H4 (cell line): Measurements from ENCODE around the gene PRPSAP1. TPM values are rescaled to one million over a fixed set of nuclear protein-coding genes. Genes with fewer than 3 reads are reported as not detected.

Experiments
- DNase-seq: peaks from one replicate; pipeline ENCODE4 v3.0.0-alpha.2; 2015; ENCODE audit warnings: low spot score
- total RNA-seq: library from RNA; depleted of rRNA; stranded (reverse); fragments of >200 nt; shearing (Covaris generic); gene quantifications from 2 replicates; pipeline ENCODE4 v1.2.3, GENCODE V29; 2014

The PRPSAP1 gene
- total RNA-seq, 1 experiment from 2014 or later = 49.7 TPM

DNA sequence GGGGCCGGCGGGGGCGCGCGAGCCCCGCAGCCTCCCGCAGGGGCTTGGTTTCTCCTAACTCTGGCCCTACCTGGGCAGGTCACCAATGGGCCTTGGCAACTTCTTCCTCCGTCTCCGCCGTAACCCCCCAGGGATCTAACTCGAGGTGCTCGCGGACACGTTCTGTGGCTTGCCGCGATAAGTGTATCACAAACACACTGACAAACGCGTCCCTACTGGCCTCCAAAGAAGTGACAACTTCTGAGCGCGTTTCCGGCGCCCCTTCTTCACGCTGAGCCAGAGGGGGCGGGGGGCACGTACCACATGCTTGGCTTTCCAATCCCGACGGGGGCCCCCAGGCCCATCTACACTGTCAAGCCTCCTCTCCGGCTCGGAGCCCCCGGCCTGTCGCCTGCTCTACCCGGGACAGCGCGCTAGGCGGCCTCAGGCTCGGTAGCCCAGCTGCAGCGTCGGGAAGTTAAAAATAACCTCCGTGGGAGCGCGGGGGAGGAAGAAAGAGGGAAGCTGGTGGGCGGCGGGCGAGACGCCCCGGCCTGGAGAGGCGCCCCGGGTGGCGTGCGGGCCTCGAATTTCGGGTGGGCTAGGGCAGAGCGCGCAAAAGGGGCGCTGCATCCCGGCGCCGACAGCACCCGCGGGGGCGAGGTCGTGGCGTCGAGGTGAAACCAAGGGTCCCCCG is 30.0 kb upstream of the PRPSAP1 start:
- DNase-seq = no peak

DNA sequence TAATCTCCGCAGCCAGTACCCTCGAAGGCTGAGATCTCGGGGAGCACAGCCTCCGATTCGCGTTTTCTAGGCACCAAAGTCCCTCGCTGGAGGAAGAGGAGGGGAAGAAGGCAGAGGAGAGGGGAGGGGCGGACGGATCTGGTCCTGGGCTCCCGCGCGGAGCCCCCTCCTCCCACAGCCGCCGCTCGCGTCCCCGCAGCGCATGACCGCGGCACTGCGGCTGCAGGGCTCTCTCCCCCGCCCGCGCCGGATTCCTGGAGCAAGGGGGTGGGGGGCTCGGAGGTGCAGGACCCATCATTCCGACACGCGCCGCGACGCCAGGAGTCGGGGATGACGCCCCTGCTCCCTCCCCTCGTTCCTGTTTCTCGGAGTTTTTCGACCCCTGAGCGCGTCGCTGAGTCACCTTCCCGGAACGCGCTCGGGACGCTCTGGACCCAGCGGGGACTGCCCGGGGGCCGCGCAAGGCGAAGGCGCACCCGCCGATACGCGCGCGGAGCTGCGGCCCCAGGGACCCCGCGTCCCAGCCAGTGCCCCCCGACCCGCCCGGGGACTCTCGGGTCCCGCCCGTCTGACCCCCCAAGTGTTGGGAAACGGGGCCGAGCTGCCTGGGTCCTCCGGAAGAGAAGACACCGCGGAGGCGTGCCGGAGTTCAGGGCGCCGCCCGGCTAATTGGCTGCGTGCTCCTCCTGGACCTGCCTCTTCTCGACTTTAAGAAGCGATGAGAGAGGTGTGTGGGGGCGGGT is 29.3 kb upstream of the PRPSAP1 start:
- DNase-seq = no peak

DNA sequence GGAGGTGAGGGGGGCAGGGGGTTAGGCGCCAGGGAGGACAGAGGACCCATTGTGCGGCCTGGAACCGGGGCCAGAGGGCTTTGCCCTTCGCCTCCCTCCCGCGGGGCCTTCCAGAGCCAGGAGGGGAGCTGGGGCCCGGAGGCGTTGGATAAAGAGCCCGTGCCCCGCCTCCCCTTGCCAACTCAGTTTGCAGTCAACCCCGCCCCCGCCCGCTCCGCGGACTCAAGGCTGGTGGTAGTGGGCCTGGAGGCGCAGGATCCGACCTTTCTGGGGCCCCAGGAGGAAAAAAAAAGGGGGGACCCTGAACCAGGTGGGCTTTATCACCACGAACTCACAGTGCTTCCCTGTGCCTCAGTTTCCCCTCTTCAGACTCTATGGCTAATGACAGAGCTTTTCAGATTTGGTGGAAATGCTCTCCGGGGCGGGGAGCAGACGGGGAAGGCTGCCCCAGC is 28.7 kb upstream of the PRPSAP1 start:
- DNase-seq = no peak

DNA sequence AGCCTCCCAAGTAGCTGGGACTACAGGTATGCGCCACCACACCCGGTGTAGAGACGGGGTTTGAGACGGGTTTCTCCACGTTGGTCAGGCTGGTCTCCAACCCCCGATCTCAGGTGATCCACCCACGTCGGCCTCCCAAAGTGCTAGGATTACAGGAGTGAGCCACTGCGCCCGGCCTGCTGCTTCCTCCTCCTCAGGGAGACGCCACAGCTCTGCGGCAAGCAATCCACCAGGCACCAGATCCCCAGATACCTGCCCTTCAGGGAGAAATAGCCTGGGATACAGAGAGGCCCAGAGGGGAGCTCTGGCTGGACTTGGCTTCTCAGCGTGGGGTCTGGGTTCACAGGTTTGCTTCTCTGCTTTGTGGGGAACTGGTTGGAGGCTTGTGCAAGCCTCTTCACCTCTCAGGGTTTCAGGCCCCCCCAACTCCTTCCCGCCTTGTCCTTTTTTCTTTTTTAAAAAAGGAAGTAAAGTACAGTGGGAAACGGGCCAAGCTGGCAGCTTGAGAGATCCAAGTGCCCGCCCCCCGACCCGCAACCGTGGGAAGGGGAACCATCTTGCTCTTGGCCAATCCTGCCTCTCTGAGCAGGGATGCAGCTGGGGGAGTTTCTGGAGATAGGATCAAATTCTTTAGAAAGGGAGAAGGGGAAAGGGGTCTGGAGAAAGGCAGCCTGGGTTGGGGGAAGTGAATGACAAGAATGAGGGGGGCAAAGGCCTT is 28.1 kb upstream of the PRPSAP1 start:
- no peak for DNase-seq

DNA sequence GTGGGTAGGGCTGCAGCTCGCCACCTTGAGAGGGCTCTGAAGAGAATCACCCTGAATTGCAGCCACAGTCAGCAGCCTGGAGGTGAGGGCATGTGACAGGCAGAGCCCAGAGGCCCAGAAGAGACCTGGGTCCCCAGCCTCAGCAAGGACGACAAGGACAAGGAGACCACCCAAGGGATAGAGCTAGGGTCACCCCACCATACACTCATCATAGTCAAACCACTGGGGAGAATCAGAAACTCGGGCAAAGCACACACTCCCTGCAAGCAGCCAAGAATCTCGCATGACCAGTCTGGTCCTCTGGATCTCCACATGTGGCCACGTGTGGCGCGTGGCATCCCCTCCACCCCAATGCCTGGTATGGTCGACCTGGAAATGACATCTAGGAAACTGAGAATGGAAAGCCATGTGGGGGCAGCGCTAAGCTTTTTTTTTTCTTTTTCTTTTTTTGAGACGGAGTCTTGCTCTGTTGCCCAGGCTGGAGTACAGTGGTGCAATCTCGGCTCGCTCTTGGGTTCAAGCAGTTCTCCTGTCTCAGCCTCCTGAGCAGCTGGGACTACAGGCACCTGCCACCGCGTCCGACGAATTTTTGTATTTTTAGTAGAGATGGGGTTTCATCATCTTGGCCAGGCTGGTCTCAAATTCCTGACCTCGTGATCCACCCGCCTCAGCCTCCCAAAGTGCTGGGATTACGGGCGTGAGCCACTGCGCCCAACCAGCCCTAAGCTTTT is 26.1 kb upstream of the PRPSAP1 start:
- no peak for DNase-seq

DNA sequence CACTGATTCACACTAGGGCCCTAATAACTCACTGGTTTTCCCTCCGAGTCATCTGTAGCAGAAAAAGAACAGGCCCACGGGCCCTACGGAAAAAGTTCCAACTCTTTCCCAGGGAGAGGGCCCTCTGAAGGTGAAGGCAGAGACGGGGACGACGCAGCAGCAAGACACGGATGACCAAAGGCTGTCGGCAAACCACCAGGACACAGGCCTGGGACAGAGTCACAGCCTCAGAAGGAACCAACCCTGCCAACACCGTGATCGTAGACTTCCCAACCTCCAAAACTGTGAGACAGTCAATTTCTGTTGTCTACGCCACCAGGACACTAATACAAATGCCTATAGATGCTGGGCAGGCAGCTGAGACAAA is 25.5 kb upstream of the PRPSAP1 start:
- DNase-seq = no peak

DNA sequence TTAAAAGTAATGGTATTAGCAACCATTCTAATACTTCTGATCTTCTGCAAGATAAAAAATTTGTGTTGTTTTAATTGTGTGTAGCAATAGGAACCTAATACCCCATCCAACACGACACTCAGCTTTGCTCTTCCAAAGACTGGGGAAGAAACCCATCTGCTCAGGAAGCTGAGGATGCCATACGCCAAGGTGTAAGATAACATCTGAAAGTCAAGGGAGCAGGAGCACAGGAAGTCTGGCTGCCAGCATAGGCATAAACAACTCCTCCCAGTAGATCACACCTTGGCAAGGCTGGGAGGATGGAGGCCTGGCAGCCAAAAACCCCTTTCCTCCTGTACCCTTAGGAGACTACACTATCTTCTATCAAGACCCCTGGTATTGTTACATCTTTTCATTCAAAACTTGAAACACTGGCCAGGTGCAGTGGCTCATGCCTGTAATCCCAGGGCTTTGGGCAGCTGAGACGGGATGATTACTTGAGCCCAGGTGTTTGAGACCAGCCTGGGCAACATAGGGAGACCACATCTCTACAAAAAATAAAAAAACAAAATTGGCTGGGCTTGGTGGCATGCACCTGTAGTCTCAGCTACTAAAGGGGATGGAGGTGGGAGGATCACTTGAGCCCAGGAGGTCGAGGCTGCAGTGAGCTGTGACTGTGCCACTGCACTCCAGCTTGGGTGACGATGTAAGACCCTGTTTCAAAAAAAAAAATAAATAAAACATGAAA is 25.0 kb upstream of the PRPSAP1 start:
- DNase-seq = no peak

DNA sequence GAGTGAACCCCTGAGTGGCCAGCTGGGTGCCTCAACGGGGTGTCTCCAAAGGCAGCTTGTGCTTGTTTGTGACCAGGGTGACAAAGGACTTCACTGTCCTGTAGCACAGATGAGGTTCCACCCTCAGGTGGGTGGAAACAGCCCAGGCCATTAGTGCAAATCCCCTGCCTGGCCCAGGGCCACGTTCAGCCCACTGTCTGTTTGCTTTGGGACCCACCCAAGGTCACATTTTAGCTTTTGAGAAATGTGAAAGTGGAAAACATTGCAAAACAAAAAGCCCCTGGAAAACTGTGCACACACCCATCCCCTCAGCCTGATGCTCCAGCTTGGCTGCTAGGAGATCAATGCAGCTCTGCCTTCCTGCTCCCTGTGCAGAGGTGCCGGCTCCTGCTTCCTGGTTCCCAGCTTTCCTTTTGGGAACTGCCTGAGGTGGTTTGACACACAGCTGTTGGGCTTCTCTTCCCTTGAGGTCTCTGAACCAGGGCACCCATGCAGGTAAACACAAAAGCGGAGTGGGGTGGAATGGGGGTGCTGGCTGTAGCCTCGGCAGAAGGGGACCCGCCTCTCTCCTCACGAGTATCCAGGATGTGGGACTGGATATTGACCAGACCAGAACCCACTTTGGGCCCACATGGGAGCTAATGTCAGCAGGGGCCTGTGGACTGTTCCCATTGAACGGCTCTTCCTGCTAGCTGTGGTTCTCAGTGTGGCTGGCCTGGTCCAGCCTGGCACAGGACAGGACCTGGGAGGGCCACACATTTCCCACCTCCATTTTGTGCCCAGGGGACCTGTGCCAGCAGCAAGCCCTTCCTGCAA is 22.8 kb upstream of the PRPSAP1 start:
- no peak for DNase-seq

DNA sequence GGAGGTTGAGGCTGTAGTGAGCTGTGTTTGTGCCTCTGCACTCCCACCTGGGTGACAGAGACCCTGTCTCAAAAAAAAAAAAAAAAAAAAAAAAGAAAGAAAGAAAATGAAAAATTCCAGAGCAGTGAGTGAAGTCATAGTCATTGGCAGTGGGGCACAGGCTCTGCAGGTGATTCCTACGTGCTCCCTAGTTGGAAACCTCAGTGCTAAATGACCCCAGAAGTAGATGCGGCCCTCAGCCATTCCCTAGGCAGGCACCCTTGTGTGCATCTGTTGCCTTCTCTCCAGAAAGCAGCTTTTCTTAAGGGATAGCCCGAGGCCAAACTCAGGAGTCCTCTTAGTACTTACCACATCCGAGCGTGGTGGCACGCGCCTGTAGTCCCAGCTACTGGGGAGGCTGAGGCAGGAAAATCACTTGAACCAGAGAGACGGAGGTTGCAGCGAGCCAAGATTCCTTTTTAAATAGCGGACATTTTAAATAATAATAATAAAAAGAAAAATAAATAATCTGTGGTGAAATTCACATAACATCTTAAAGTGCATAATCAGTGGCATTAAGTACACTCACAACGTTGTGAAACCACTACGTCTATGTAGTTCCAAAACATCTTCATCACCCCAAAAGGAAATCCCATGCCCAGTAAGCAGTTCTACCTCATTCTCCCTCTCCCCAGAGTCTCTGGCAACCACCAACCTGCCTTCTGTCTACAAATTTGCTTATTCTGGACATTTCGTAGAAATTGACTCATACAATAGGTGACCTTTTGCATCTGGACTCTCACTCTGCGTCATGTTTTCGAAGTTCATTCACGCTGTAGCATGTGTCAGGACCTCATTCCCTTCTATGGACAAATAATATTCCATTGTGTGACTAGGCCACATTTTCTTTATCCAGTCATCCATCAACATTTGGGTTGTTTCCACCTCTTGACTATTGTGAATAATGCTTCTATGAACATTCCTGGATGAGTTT is 18.2 kb upstream of the PRPSAP1 start:
- DNase-seq = peak; percentile 64

DNA sequence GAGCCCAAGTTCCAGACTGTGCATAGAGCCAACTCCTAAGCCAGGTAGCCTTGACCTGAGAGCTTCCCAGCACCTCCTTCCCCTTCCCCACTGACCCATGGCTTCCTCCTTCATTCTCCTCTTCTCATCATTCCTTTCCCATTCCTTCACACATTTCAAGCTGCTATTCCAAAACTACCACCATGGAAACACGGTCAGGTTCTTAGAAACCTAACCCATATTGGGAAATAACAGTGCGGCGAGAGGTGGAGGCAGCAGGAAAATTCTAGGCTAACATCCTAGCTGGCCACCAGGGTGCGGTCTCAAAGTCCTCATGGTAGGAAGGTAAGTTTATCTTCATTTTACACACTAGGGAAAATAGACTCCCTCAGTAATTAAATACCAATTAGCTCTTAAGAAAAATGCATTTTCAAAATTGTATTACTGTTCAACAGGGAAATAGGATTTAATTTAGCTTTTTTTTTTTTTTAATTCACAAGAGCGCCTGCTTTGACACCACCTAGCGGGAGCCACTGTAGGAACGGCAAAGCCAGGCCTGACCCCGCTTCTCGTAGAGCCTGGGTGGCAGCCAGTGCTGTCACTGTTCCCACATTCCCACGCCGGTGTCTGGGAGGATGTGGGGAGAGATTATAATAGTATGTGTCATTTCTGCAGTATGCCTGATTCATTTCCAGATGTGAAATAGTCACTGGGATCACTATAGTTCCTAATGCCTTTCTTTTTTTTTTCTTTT is 16.7 kb upstream of the PRPSAP1 start:
- DNase-seq = peak; percentile 93

DNA sequence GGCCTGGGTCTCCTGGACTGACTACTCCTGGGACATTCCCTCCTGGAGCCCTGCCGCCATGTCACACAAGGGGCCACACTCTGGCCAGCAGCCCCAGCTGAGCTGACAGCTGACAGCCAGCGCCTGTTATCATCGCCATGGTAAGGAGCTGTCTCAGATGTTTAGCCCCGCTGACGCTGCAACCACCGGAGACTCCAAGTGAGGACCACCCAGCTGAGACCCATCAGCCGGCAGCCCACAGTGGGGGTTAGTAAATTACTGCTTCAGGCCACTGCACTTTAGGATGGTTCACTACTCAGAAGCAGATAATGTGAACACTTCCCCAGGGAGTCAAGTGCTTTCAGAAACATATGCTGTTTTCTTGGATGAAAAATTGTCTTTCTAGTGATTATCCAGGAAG is 16.1 kb upstream of the PRPSAP1 start:
- no peak for DNase-seq

DNA sequence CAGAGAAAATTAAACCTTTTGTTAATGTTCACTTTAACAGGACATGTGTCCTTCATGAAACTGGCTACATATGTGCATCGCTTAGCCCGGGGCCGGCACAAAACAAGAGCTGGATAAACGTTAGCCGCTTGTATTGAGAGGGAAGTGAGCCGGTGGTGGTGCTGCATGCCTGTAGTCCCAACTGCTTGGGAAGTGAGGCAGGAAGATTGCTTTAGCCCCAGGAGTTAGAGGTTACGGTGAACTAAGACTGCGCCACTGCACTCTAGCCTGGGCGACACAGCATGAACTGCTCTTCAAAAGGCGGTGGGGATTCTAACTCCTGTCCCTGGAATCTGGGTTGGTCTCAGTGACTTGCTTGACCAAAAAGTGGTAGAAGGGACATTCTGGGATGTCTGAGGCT is 15.7 kb upstream of the PRPSAP1 start:
- DNase-seq = no peak

DNA sequence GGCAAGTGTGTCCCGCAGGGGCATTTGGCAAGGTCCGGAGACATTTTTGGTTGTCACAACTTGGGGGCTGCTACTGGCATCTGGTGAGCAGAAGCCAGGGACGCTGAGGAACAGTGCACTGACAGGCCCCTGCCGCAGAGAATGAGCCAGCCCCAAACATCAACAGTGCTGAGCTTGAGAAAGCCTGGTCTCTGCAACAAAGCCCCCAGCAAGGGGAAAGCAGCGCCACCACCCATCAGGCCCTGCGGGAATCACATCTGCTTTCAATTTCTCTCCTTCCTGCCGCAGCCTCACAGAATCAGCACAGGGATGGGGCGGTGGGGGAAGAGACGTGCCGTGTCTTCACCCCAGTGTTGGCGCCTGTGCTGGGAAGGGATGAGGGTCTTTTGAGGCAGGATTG is 14.8 kb upstream of the PRPSAP1 start:
- DNase-seq = no peak

DNA sequence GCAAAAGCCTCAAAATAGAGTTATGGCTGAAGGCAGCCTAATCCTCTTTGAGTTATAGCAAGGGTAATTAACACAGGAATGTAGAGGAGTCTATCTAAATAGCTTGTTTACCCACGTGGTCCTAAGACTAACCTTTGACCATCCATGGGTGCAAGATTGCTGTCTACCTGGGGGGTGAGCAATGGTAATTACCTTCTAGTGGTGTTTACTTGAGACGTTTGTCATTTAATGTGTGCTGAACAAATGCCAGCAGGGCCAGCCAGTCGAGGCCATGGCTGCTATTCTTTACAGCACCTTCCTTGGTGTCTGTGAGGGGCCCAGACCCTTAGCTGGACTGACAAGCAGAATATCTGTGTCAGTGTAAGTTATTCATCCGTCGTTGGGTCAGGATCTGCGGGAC is 13.9 kb upstream of the PRPSAP1 start:
- no peak for DNase-seq

DNA sequence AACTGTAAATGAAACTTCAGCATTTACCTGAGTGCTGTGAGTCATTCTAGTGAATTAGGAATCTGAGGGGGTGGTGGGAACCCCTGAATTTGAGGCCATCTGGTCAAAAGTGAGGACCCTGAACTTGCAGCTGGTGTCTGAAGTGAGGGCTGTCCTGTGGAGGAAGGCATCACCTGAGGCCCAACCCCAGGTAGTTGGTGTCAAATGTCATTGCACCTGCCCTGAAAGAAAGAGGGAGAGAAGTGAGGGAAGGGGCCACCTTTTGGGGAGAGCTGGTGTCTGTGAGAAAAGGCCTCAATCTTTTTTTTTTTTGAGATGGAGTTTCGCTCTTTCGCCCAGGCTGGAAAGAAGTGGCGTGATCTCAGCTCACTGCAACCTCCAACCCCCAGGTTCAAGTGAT is 12.5 kb upstream of the PRPSAP1 start:
- DNase-seq = no peak

DNA sequence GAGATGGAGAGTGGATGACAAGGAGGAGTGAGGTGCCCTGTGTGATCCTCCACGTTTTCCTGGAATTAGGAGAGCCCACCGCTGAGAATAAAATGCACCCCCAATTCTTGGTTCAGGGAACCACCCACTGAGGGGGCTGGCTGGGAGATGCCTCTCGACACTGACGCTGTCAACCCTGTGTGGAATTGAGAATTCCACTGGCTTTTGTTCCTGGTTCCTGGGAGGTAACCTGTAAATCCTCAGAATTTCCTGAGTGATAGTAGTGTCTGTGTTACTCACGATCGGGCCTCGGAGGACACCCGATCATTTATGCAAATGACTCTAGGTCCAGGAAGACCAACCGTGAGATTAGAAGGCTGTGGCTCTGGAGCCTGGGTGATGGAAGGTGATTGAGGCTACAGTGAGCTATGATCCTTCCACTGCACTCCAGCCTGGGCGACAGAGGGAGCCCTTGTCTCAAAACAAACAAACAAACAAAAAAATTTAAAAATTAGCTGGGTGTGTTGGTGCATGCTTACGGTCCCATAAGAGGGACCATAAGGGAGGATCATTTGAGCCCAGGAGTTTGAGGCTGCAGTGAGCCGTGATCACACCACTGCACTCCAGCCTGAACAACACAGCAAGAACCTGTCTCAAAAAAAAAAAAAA is 11.7 kb upstream of the PRPSAP1 start:
- no peak for DNase-seq

DNA sequence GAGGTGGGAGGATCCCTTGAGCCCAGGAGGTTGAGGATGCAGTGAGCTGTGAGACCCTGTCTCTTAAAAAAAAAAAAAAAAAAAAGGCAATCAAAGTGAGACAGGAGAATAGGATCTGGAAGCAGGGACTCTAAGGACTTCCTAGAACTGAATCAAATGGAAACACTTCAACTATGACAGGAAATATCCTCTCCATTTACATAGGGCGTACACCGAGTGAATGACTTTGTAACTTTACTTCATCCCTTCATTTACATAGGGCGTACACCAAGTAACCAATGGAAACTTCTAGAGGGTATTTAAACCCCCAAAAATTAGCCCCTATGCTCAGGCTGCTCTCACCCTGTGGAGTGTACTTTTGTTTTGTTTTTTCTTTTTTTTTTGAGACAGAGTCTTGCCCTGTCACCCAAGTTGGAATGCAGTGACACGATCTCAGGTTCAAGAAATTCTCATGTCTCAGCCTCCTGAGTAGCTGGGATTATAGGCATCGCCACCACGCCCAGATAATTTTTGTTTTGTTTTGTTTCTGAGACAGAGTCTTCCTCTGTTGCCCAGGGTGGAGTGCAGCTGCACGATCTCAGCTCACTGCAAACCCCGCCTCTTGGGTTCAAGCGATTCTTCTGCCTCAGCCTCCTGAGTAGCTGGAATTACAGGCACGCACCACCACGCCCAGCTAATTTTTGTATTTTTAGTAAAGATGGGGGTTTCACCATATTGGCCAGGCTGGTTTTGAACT is 9.6 kb upstream of the PRPSAP1 start:
- no peak for DNase-seq

DNA sequence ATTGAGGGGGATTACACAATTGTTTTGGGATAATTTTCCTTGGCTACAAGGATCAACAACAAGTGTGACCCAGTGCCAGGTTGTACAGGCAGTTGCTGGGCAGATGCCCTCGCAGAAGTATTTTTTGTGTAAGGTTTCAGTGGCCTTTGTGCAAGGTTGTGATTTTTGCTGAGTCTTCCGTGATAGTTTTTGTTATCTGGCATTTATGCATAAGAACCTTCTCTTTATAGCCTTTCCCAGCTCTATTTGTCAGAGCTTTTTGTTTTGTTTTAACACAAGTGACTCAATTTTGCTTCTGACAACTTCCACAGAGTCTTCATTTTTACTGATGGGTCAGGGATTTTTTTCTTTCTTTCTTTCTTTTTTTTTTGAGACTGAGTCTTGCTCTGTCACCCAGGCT is 6.7 kb upstream of the PRPSAP1 start:
- no peak for DNase-seq
